ENCODE data around the gene SMYD5. TPM values are rescaled to one million over a fixed set of nuclear protein-coding genes. Genes with fewer than 3 reads are reported as not detected.

Gene SMYD5
- total RNA-seq, 1 donor: 17.4 TPM

- no peak for TF ChIP-seq CTCF (IDR thresholded peaks at IDR 0.05; ENCODE audit: extremely low read depth, low read depth, low read length)
- H3K27me3 ChIP-seq (ENCODE audit: insufficient read depth, low read length): peaks cover 29% of the 10 kb centered on the region
- peak; percentile 96 for DNase-seq (ENCODE audit: insufficient read length, low spot score, missing footprints)
Measured at GRCh38 chr2:73175663-73176204, 38.3 kb upstream of the SMYD5 start.

DNA sequence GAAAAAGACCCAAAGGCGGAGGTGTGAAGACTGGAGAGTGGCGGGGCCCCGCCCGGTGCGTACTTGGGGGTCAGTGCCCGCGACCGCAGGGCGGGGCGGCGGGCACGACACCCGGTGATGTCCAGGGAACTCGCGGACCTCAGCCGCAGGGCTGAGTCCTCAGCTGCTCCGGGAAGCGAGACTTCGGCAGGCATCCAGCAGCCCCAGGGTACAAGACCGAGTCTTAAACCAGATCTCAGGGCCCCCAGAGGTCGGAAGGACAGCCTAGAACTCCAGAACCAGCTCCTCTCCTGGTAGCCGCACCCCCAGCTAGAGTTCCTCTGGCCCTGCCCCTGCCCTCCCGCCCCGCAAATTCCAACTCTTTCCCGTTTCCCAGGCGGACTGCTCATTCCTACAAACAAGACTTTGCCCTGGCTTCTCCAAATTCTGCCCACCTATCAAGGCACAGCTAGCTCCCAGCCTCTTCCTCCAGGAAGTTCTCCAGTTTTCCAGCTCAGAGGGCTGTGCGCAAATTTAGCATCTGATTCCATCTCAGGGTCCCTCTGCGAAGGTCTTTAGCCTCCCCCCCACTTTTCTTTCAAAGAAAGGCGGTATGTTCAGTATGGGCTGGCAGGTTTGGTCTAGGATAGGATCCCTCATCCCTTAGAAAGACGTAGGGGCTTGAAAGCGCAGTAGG, 37.7 kb upstream of the SMYD5 start:
- Histone ChIP-seq H3K27ac (ENCODE audit: low read depth, low read length) (no peak overlapping the region), H3K36me3 (ENCODE audit: insufficient read depth, low read length) (no peaks in the 10 kb centered on the region), H3K79me2 (ENCODE audit: insufficient read depth, low read length) (no peaks in the 10 kb centered on the region), H2AFZ (ENCODE audit: low read length) (peak overlapping the region; percentile 86), H3K4me2 (ENCODE audit: insufficient read depth, low read length) (peak overlapping the region; percentile 91), H3K4me3 (ENCODE audit: insufficient read depth, low read length) (peak overlapping the region; percentile 80), H3K9me3 (ENCODE audit: low read depth, low read length) (no peaks in the 10 kb centered on the region), H3K27me3 (ENCODE audit: insufficient read depth, low read length) (peaks cover 29% of the 10 kb centered on the region), H4K20me1 (ENCODE audit: insufficient read depth, low read length) (no peaks in the 10 kb centered on the region), H3K4me1 (ENCODE audit: insufficient read depth, low read length) (peaks cover 19% of the 10 kb centered on the region)
- DNase-seq (ENCODE audit: insufficient read length, low spot score, missing footprints): peak; percentile 76
- no peak for TF ChIP-seq CTCF (IDR thresholded peaks at IDR 0.05; ENCODE audit: extremely low read depth, low read depth, low read length)

More at GRCh38 chr2:73175663-73176204, 38.3 kb upstream of the SMYD5 start:
- peak overlapping the region; percentile 86 for H2AFZ ChIP-seq (ENCODE audit: low read length)
- no peaks in the 10 kb centered on the region for H4K20me1 ChIP-seq (ENCODE audit: insufficient read depth, low read length)
- peak overlapping the region; percentile 91 for H3K4me2 ChIP-seq (ENCODE audit: insufficient read depth, low read length)
- H3K36me3 ChIP-seq (ENCODE audit: insufficient read depth, low read length): no peaks in the 10 kb centered on the region
- H3K4me1 ChIP-seq (ENCODE audit: insufficient read depth, low read length): peaks cover 19% of the 10 kb centered on the region
- H3K27ac ChIP-seq (ENCODE audit: low read depth, low read length): no peak overlapping the region
- no peaks in the 10 kb centered on the region for H3K9me3 ChIP-seq (ENCODE audit: low read depth, low read length)
- no peaks in the 10 kb centered on the region for H3K79me2 ChIP-seq (ENCODE audit: insufficient read depth, low read length)
- H3K4me3 ChIP-seq (ENCODE audit: insufficient read depth, low read length): peak overlapping the region; percentile 80

GRCh38 chr2:73176881-73177644, 37.0 kb upstream of the SMYD5 start:
- H3K79me2 ChIP-seq (ENCODE audit: insufficient read depth, low read length): no peaks in the 10 kb centered on the region
- peak overlapping the region; percentile 91 for H3K4me2 ChIP-seq (ENCODE audit: insufficient read depth, low read length)
- no peaks in the 10 kb centered on the region for H3K36me3 ChIP-seq (ENCODE audit: insufficient read depth, low read length)
- H3K4me1 ChIP-seq (ENCODE audit: insufficient read depth, low read length): peaks cover 19% of the 10 kb centered on the region
- no peak overlapping the region for H3K27ac ChIP-seq (ENCODE audit: low read depth, low read length)
- DNase-seq (ENCODE audit: insufficient read length, low spot score, missing footprints): peak; percentile 99
- peak; percentile 80 for TF ChIP-seq CTCF (IDR thresholded peaks at IDR 0.05; ENCODE audit: extremely low read depth, low read depth, low read length)
- H4K20me1 ChIP-seq (ENCODE audit: insufficient read depth, low read length): no peaks in the 10 kb centered on the region
- H3K4me3 ChIP-seq (ENCODE audit: insufficient read depth, low read length): peak overlapping the region; percentile 80
- H3K9me3 ChIP-seq (ENCODE audit: low read depth, low read length): no peaks in the 10 kb centered on the region
- peaks cover 29% of the 10 kb centered on the region for H3K27me3 ChIP-seq (ENCODE audit: insufficient read depth, low read length)
- peak overlapping the region; percentile 86 for H2AFZ ChIP-seq (ENCODE audit: low read length)
